ENCODE results near the gene POLD2. TPM values are rescaled to one million over a fixed set of nuclear protein-coding genes. Genes with fewer than 3 reads are reported as not detected.

POLD2 gene
- total RNA-seq, 1 experiment from 2014 or later: 154 TPM

DNA sequence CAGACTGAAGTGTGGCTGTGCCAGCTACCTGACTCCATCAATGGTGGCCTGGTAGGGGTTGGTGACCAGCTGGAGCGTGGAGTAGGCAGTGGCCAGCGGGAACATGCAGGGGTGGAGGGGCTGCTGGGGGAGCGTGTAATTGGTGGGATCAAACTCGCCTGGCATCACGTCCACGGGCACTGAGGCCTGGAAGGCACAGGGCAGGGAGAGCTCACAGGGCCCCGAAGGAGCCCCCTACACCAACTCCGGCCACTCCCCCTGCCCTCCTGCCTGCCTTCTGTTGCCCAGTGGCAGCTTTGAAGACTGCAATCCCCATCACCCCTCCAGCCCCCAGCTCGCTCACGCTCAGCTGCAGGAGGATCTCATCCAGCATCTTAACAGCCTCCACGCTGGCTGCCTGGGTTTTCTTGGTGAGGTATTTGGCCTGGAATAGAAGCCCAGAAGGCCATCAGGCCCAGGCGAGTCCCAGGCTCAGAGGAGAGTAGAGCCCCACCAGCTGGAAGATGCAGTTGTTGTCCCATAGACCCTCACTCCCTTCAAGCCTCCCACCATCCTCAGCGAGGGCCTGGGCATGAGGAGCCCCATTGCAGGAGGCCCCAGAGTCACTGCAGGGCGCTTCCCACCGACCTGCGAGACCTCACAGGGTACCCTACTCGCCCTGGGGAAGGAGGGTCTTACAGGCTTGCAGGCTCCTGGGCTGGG, 7.1 kb downstream of the POLD2 start:
- Mint-ChIP-seq H3K36me3 (peaks cover 49% of the 10 kb centered on the region), H3K4me3 (no peak overlapping the region), H3K27ac (no peak overlapping the region), H3K4me1 (0 out of 2 replicates have a peak, but pooled peaks cover 2% of the 10 kb centered on the region), H3K27me3 (ENCODE audit: low read depth) (no peaks in the 10 kb centered on the region), H3K9me3 (no peaks in the 10 kb centered on the region)
- DNase-seq (ENCODE audit: low spot score): no peak
- POLR2A ChIA-PET: no interaction called here
- CTCF ChIA-PET: interaction anchor here (1.7 kb wide), 1 partner anchor 11 kb away, joined by 4 read pairs; no protein-coding TSS in a partner anchor
- TF ChIP-seq FOXK1 (CRISPR knock-in tag; IDR thresholded peaks at IDR 0.05) (no peak), ZNF317 (CRISPR knock-in tag; IDR thresholded peaks at IDR 0.05; ENCODE audit: borderline replicate concordance, low read depth) (no peak), ELF4 (CRISPR knock-in tag; IDR thresholded peaks at IDR 0.05; ENCODE audit: low read depth) (no peak), SMAD3 (CRISPR knock-in tag; IDR thresholded peaks at IDR 0.05; ENCODE audit: borderline replicate concordance) (no peak), HMGA2 (CRISPR knock-in tag; IDR thresholded peaks at IDR 0.05) (no peak), NFYB (CRISPR knock-in tag; conservative IDR thresholded peaks at IDR 0.05; ENCODE audit: low read depth) (no peak), MXD4 (CRISPR knock-in tag; IDR thresholded peaks at IDR 0.05; ENCODE audit: borderline replicate concordance) (no peak), ZNF263 (CRISPR knock-in tag; IDR thresholded peaks at IDR 0.05; ENCODE audit: low read depth) (no peak), NR2C2 (CRISPR knock-in tag; IDR thresholded peaks at IDR 0.05) (no peak)
- TF ChIP-seq, protein P1, sequence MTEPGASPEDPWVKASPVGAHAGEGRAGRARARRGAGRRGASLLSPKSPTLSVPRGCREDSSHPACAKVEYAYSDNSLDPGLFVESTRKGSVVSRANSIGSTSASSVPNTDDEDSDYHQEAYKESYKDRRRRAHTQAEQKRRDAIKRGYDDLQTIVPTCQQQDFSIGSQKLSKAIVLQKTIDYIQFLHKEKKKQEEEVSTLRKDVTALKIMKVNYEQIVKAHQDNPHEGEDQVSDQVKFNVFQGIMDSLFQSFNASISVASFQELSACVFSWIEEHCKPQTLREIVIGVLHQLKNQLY (CRISPR knock-in tag; IDR thresholded peaks at IDR 0.05): no peak
- ATAC-seq: no peak

DNA sequence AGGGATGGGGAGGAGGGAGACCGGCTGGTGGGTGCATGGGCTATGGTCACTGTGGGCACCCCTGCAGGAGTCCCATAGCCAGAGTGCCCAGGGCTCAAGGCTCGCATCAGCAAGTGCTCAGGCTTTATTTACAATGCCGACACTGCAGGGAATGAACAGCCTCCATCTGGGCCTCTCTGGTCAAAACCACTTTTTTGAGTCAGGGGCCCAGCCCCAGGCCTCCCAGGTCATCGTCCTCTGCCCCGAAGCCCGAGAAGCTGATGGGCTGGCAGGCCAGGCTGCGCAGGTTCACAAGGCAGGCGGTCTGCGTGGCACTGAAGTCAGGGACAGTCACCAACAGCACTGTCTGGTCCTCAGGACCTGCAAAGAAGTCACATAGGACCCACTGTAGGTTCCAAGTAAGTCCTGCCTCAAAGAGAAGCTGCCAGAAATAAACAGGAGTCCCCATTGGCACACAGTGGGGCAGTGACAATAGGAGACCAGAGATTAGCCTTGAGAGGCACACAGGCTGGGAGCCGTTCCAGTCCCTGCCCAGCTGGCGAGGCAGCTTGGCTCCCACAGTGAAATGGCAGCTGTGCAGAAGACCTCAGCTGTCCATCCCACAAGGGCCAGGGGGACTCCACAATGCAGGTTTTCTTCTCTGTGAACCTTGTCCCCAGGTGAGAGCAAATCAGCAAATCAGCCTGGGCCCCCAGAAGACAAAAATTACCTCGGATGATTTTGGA, 8.6 kb downstream of the POLD2 start:
- CTCF ChIA-PET: interaction anchor here (1.7 kb wide), 1 partner anchor 9 kb away, joined by 4 read pairs; no protein-coding TSS in a partner anchor
- Mint-ChIP-seq H3K4me3 (no peak overlapping the region), H3K4me1 (0 out of 2 replicates have a peak, but pooled peaks cover 2% of the 10 kb centered on the region), H3K9me3 (no peaks in the 10 kb centered on the region), H3K36me3 (peaks cover 34% of the 10 kb centered on the region), H3K27ac (no peak overlapping the region), H3K27me3 (ENCODE audit: low read depth) (no peaks in the 10 kb centered on the region)
- POLR2A ChIA-PET: interaction anchor here (1.0 kb wide), 1 partner anchor 9 kb away, joined by 3 read pairs; the partner anchor contains the start of gene POLD2
- DNase-seq (ENCODE audit: low spot score) (no peak), ATAC-seq (no peak)
- TF ChIP-seq, protein P2, sequence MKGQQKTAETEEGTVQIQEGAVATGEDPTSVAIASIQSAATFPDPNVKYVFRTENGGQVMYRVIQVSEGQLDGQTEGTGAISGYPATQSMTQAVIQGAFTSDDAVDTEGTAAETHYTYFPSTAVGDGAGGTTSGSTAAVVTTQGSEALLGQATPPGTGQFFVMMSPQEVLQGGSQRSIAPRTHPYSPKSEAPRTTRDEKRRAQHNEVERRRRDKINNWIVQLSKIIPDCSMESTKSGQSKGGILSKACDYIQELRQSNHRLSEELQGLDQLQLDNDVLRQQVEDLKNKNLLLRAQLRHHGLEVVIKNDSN (CRISPR knock-in tag; IDR thresholded peaks at IDR 0.05): no peak
- TF ChIP-seq FOXK1 (CRISPR knock-in tag; IDR thresholded peaks at IDR 0.05) (no peak), OVOL2 (CRISPR knock-in tag; IDR thresholded peaks at IDR 0.05; ENCODE audit: borderline replicate concordance) (no peak), NFYB (CRISPR knock-in tag; conservative IDR thresholded peaks at IDR 0.05; ENCODE audit: low read depth) (no peak), GTF2I (CRISPR knock-in tag; conservative IDR thresholded peaks at IDR 0.05) (no peak)

DNA sequence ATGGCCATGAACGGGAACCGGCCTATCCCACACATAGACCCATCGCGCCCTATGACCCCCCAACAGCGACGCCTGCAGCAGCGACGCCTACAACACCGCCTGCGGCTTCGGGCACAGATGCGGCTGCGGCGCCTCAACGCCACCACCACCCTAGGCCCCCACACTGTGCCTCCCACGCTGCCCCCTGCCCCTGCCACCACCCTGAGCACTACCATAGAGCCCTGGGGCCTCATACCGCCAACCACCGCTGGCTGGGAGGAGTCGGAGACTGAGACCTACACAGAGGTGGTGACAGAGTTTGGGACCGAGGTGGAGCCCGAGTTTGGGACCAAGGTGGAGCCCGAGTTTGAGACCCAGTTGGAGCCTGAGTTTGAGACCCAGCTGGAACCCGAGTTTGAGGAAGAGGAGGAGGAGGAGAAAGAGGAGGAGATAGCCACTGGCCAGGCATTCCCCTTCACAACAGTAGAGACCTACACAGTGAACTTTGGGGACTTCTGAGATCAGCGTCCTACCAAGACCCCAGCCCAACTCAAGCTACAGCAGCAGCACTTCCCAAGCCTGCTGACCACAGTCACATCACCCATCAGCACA, 9.5 kb downstream of the POLD2 start:
- Mint-ChIP-seq H3K4me1 (0 out of 2 replicates have a peak, but pooled peaks cover 2% of the 10 kb centered on the region), H3K27ac (no peak overlapping the region), H3K36me3 (peaks cover 25% of the 10 kb centered on the region), H3K9me3 (no peaks in the 10 kb centered on the region), H3K27me3 (ENCODE audit: low read depth) (no peaks in the 10 kb centered on the region), H3K4me3 (no peak overlapping the region)
- no peak for DNase-seq (ENCODE audit: low spot score)
- ATAC-seq: no peak
- ChIA-PET CTCF (no interaction called here), POLR2A (interaction anchor here (1.0 kb wide), 1 partner anchor 10 kb away, joined by 3 read pairs; the partner anchor contains the start of gene POLD2)
- TF ChIP-seq, protein P3, sequence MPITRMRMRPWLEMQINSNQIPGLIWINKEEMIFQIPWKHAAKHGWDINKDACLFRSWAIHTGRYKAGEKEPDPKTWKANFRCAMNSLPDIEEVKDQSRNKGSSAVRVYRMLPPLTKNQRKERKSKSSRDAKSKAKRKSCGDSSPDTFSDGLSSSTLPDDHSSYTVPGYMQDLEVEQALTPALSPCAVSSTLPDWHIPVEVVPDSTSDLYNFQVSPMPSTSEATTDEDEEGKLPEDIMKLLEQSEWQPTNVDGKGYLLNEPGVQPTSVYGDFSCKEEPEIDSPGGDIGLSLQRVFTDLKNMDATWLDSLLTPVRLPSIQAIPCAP (CRISPR knock-in tag; IDR thresholded peaks at IDR 0.05): no peak
- TF ChIP-seq, protein P4, sequence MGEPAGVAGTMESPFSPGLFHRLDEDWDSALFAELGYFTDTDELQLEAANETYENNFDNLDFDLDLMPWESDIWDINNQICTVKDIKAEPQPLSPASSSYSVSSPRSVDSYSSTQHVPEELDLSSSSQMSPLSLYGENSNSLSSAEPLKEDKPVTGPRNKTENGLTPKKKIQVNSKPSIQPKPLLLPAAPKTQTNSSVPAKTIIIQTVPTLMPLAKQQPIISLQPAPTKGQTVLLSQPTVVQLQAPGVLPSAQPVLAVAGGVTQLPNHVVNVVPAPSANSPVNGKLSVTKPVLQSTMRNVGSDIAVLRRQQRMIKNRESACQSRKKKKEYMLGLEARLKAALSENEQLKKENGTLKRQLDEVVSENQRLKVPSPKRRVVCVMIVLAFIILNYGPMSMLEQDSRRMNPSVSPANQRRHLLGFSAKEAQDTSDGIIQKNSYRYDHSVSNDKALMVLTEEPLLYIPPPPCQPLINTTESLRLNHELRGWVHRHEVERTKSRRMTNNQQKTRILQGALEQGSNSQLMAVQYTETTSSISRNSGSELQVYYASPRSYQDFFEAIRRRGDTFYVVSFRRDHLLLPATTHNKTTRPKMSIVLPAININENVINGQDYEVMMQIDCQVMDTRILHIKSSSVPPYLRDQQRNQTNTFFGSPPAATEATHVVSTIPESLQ (CRISPR knock-in tag; IDR thresholded peaks at IDR 0.05): no peak
- no peak for TF ChIP-seq HMGA2 (CRISPR knock-in tag; IDR thresholded peaks at IDR 0.05)
- TF ChIP-seq ZNF423 (CRISPR knock-in tag; IDR thresholded peaks at IDR 0.05): no peak
- TF ChIP-seq NFYB (CRISPR knock-in tag; conservative IDR thresholded peaks at IDR 0.05; ENCODE audit: low read depth): no peak
- TF ChIP-seq, protein P5, sequence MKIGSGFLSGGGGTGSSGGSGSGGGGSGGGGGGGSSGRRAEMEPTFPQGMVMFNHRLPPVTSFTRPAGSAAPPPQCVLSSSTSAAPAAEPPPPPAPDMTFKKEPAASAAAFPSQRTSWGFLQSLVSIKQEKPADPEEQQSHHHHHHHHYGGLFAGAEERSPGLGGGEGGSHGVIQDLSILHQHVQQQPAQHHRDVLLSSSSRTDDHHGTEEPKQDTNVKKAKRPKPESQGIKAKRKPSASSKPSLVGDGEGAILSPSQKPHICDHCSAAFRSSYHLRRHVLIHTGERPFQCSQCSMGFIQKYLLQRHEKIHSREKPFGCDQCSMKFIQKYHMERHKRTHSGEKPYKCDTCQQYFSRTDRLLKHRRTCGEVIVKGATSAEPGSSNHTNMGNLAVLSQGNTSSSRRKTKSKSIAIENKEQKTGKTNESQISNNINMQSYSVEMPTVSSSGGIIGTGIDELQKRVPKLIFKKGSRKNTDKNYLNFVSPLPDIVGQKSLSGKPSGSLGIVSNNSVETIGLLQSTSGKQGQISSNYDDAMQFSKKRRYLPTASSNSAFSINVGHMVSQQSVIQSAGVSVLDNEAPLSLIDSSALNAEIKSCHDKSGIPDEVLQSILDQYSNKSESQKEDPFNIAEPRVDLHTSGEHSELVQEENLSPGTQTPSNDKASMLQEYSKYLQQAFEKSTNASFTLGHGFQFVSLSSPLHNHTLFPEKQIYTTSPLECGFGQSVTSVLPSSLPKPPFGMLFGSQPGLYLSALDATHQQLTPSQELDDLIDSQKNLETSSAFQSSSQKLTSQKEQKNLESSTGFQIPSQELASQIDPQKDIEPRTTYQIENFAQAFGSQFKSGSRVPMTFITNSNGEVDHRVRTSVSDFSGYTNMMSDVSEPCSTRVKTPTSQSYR (CRISPR knock-in tag; IDR thresholded peaks at IDR 0.05): no peak
- TF ChIP-seq, protein P6, sequence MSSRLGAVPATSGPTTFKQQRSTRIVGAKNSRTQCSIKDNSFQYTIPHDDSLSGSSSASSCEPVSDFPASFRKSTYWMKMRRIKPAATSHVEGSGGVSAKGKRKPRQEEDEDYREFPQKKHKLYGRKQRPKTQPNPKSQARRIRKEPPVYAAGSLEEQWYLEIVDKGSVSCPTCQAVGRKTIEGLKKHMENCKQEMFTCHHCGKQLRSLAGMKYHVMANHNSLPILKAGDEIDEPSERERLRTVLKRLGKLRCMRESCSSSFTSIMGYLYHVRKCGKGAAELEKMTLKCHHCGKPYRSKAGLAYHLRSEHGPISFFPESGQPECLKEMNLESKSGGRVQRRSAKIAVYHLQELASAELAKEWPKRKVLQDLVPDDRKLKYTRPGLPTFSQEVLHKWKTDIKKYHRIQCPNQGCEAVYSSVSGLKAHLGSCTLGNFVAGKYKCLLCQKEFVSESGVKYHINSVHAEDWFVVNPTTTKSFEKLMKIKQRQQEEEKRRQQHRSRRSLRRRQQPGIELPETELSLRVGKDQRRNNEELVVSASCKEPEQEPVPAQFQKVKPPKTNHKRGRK (CRISPR knock-in tag; IDR thresholded peaks at IDR 0.05; ENCODE audit: borderline replicate concordance): no peak
- no peak for TF ChIP-seq NFE2L1 (CRISPR knock-in tag; IDR thresholded peaks at IDR 0.05)

All from WTC11 (cell line).